K562 (cell line): ENCODE data around the gene TMEM107. TPM values are rescaled to one million over a fixed set of nuclear protein-coding genes. Genes with fewer than 3 reads are reported as not detected.

Experiments
- ATAC-seq: fragments of 200-7000 bp; cut with Tn5 transposase; 3 replicates; pipeline ENCODE4 v1.9.1; 2020; ENCODE audit warnings: moderate library complexity
- BruUV-seq: library from RNA; stranded (reverse); fragments of 400-500 nt; replicated peaks from 2 replicates; lab custom pipeline; 2021; lab: Mats Ljungman, UMichigan
- CTCF ChIA-PET: fragments of 300-600 bp; formaldehyde crosslinking; extraction: SDS; loops from one replicate; lab custom pipeline; 2021; ENCODE audit warnings: low intra/inter-chr PET ratio; lab: Yijun Ruan, JAX
- POLR2A ChIA-PET: fragments of 300-600, 350-650 bp; sonication (Branson Sonifier 250); formaldehyde crosslinking; extraction: SDS; loops from one replicate; lab custom pipeline; 2021; ENCODE audit warnings: antibody characterized with exemption, inconsistent platforms; lab: Yijun Ruan, JAX
- DNase-seq, 4 experiments: peaks; one replicate each; pipeline versions ENCODE4 v3.0.0 to v3.0.0-alpha.2; 2011 to 2018; ENCODE audit warnings: low spot score in 3 of 4, mixed read lengths in 3 of 4; ENCODE audit errors: extremely low read depth in 1 of 4
- FAIRE-seq: peaks from 2 replicates; lab custom pipeline; 2011; peaks lifted over from hg19 to GRCh38; lab: Jason Lieb, UNC
- H2AFZ ChIP-seq: 2 replicates; pipeline ENCODE4 v1.6.0; 2011; ENCODE audit warnings: low read depth, low read length, control low read depth, inconsistent platforms
- H3K27ac ChIP-seq: fragments of 200-600 bp; 3 replicates; pipeline ENCODE4 v1.8.0; 2011; ENCODE audit warnings: low read depth, mild to moderate bottlenecking, control low read depth, inconsistent platforms, low read length, moderate library complexity, mixed read lengths; ENCODE audit errors: extremely low read depth
- H3K27me3 ChIP-seq, 2 experiments: fragments of 300-600 bp in 1 of 2; 2 replicates in 1 of 2; 3 replicates in 1 of 2; pipeline versions ENCODE4 v1.6.0 to v1.8.0; 2011; ENCODE audit warnings: inconsistent platforms in 2 of 2, low read length in 2 of 2, mild to moderate bottlenecking in 1 of 2, mixed read lengths in 1 of 2, moderate library complexity in 1 of 2; ENCODE audit not compliant: control insufficient read depth in 2 of 2, insufficient read depth in 2 of 2
- H3K36me3 ChIP-seq: fragments of 300-600 bp; 3 replicates; pipeline ENCODE4 v1.8.0; 2011; ENCODE audit warnings: mild to moderate bottlenecking, low read length, inconsistent platforms; ENCODE audit not compliant: control insufficient read depth, insufficient read depth
- H3K4me1 ChIP-seq, 2 experiments: fragments of 200-600 bp in 1 of 2; replicated peaks in 1 of 2; 2 replicates in 1 of 2; 3 replicates in 1 of 2; pipeline versions ENCODE4 v1.5.1 to v1.8.0; 2011; ENCODE audit warnings: inconsistent platforms in 2 of 2, low read length in 2 of 2, mild to moderate bottlenecking in 1 of 2, mixed read lengths in 1 of 2, moderate library complexity in 1 of 2; ENCODE audit not compliant: control insufficient read depth in 2 of 2, insufficient read depth in 2 of 2
- H3K4me2 ChIP-seq: 2 replicates; pipeline ENCODE4 v1.6.1; 2011; ENCODE audit warnings: low read length, control low read depth, inconsistent platforms, mixed read lengths; ENCODE audit not compliant: insufficient read depth
- H3K4me3 ChIP-seq: fragments of 200-600 bp; sonication (generic), shearing (Covaris generic); 2 replicates; pipeline ENCODE4 v1.5.1; 2016; ENCODE audit warnings: control low read depth, inconsistent platforms
- H3K79me2 ChIP-seq: fragments of 200-600 bp; 3 replicates; pipeline ENCODE4 v1.8.0; 2011; ENCODE audit warnings: low read length, inconsistent platforms; ENCODE audit not compliant: control insufficient read depth, insufficient read depth
- H3K9ac ChIP-seq, 2 experiments: 2 replicates each; pipeline versions ENCODE4 v1.6.0 to v1.6.1; 2011; ENCODE audit warnings: low read depth in 2 of 2, low read length in 2 of 2, control low read depth in 1 of 2, inconsistent platforms in 1 of 2, mild to moderate bottlenecking in 1 of 2, mixed read lengths in 1 of 2; ENCODE audit not compliant: insufficient read depth in 1 of 2
- H3K9me1 ChIP-seq: one replicate; pipeline ENCODE4 v1.6.0; 2011; ENCODE audit warnings: inconsistent platforms, mild to moderate bottlenecking, low read length, moderate library complexity; ENCODE audit not compliant: control insufficient read depth, insufficient read depth
- H3K9me3 ChIP-seq: replicated peaks from 2 replicates; pipeline ENCODE4 v1.5.1; 2011; ENCODE audit warnings: low read depth, low read length, inconsistent platforms; ENCODE audit not compliant: control insufficient read depth, insufficient read depth
- H4K20me1 ChIP-seq: replicated peaks from 2 replicates; pipeline ENCODE4 v1.6.1; 2011; ENCODE audit warnings: low read length, inconsistent platforms, mixed read lengths; ENCODE audit not compliant: control insufficient read depth, insufficient read depth
- KDM5B ChIP-seq: fragments of 200-600 bp; sonication (generic); IDR thresholded peaks from 2 replicates; pipeline ENCODE4 v1.6.1; 2012; ENCODE audit warnings: low read depth, mild to moderate bottlenecking, moderate library complexity, low read length, control low read depth, inconsistent platforms; ENCODE audit not compliant: insufficient replicate concordance
- POLR2A ChIP-seq: fragments of 450-650 bp; conservative IDR thresholded peaks from 2 replicates; pipeline ENCODE4 v1.6.1; 2016
- POLR2B ChIP-seq: fragments of 450-650 bp; IDR thresholded peaks from 2 replicates; pipeline ENCODE4 v1.6.1; 2018; ENCODE audit warnings: low read depth; ENCODE audit not compliant: partially characterized antibody
- POLR2G ChIP-seq: fragments of 200-400 bp; formaldehyde crosslinking; IDR thresholded peaks from 2 replicates; pipeline ENCODE4 v1.6.1; 2017; ENCODE audit warnings: low read depth, mild to moderate bottlenecking, antibody characterized with exemption, low read length, moderate library complexity
- RBFOX2 ChIP-seq: fragments of 200-400 bp; formaldehyde crosslinking; IDR thresholded peaks from 2 replicates; pipeline ENCODE4 v1.6.1; 2017; ENCODE audit warnings: low read depth, mild to moderate bottlenecking, low read length, moderate library complexity
- SMARCC2 ChIP-seq: fragments of 450-650 bp; IDR thresholded peaks from 2 replicates; pipeline ENCODE4 v1.6.1; 2017; ENCODE audit warnings: antibody characterized with exemption, moderate library complexity, mild to moderate bottlenecking, low read depth
- SUPT5H ChIP-seq: fragments of 450-650 bp; IDR thresholded peaks from 2 replicates; pipeline ENCODE4 v1.6.1; 2016
- YY1 ChIP-seq, 3 experiments: IDR thresholded peaks; 2 replicates each; pipeline ENCODE4 v1.6.1; 2011; ENCODE audit warnings: low read length in 2 of 3, mild to moderate bottlenecking in 2 of 3, moderate library complexity in 2 of 3, borderline replicate concordance in 1 of 3, control low read depth in 1 of 3, low read depth in 1 of 3; ENCODE audit not compliant: insufficient read depth in 3 of 3, insufficient replicate concordance in 2 of 3, control insufficient read depth in 1 of 3, insufficient read length in 1 of 3; ENCODE audit errors: extremely low read depth in 1 of 3
- ZBTB1 ChIP-seq: sonication (generic); formaldehyde crosslinking; IDR thresholded peaks from 2 replicates; pipeline ENCODE4 v1.8.1; 2023; ENCODE audit warnings: missing genetic modification reagents, low read depth, mild to moderate bottlenecking, borderline replicate concordance
- ZNF431 ChIP-seq: sonication (generic); formaldehyde crosslinking; IDR thresholded peaks from 2 replicates; pipeline ENCODE4 v1.8.0; 2022; ENCODE audit warnings: mild to moderate bottlenecking, missing genetic modification reagents
- WGBS: fragments of 100-300 bp; shearing (Covaris generic); methylation state at CpG from one replicate; pipeline ENCODE4 v1.1.6; 2016; ENCODE audit warnings: low coverage, mixed read lengths; ENCODE audit not compliant: insufficient coverage; ENCODE audit errors: missing lambda C conversion rate; 5-methylcytosine and 5-hydroxymethylcytosine counted together
- in situ Hi-C: fragments of 300-500 bp; cut with MboI; formaldehyde crosslinking; loops from 4 replicates; pipeline ENCODE4 v1.15.0; 2018; ENCODE audit warnings: inconsistent platforms, mixed read lengths
- intact Hi-C: fragments of 100-400 bp; cut with micrococcal nuclease; formaldehyde crosslinking; loops from 2 replicates; pipeline ENCODE4 v1.14.2; 2022
- polyA plus RNA-seq, 8 experiments: library from polyadenylated mRNA; depleted of rRNA in 4 of 8; stranded (reverse) in 5 of 8; unstranded in 3 of 8; fragments of >200 nt; fragmentation: Nextera tagmentation in 2 of 8; fragmentation: Illumina TruSeq in 1 of 8; extraction: Ambion mirVana in 2 of 8; extraction: Trizol in 1 of 8; gene quantifications; 2 replicates each; pipeline versions ENCODE4 v1.2.1 to v1.2.3, GENCODE V29; 2011 to 2014; ENCODE audit warnings: inconsistent platforms in 1 of 8, missing spikeins in 1 of 8
- total RNA-seq, 7 experiments: library from RNA; depleted of rRNA in 6 of 7; stranded (reverse); fragments of >200 nt in 6 of 7; fragmentation: Illumina TruSeq in 2 of 7; extraction: Trizol in 2 of 7; gene quantifications; 2 replicates each; pipeline versions ENCODE4 v1.2.1 to v1.2.3, GENCODE V29; 2011 to 2021; ENCODE audit warnings: low replicate concordance in 1 of 7
- TF ChIP-seq, protein P1 (sequence below): fragments of 250-450 bp; sonication (Bioruptor Pico); IDR thresholded peaks from 2 replicates; pipeline ENCODE4 v1.8.0; 2021; ENCODE audit warnings: moderate library complexity, mild to moderate bottlenecking, inconsistent platforms

Gene TMEM107
- total and polyA plus RNA-seq, 9 of the 15 experiments (the other 6 are each of a cell fraction or from before 2014, with no cell fraction given), result 7.1 to 26.2 (median 16.9) TPM

DNA sequence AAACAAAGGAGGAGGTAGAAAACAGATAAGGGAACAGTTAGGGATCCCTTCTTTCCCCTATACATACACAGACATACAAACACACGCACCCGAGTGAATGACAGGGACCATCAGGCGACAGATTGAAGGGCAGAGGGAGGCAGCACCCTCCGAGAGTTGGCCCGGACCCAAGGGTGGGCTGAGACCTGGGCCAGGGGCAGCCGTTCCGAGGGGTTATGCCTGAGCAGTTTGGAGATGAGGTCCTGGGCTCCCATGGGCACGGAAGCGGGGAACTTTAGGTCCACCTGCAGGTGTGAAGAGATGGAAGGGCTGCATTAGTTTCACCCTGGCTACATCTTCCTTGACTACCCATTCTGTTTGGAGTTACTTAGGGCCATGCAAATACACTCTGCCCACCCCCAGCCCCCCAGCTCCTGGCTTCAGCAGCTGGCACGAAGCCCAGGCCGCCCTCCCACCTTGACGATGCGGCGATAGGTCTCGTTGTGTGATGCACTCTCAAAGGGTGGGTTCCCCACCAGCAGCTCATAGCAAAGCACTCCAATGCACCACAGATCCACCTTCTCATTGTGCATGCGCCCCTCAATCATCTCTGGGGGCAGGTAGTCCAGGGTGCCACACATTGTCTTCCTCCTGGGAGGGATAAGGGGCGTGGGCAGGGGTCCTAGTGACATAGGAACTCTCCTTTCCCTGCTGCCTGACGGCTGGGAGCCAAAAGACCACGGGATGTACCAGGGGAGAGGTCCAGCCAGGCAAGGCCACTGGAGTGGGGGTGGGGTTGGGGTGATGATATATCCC lies 28.8 kb upstream of the TMEM107 start:
- Histone ChIP-seq H3K27ac (no peak overlapping the region), H3K4me1 (peaks cover 3 to 18% of the 10 kb centered on the region in 2 experiments; a peak in 4 of 5 replicates), H3K36me3 (peaks cover 50% of the 10 kb centered on the region), H2AFZ (no peak overlapping the region), H3K79me2 (peaks cover 28% of the 10 kb centered on the region), H3K9me1 (no peaks in the 10 kb centered on the region), H3K4me2 (no peak overlapping the region), H3K9me3 (peaks cover 2% of the 10 kb centered on the region; the same call in 1 of the 2 replicates), H4K20me1 (no peaks in the 10 kb centered on the region), H3K9ac (peak overlapping the region in 1 of 2 experiments; percentile 17; a peak in 1 of 4 replicates), H3K4me3 (no peak overlapping the region), H3K27me3 (no peaks in the 10 kb centered on the region)
- FAIRE-seq (no peak), DNase-seq (no peak), ATAC-seq (no peak; the same call in 2 of the 3 replicates)
- intact Hi-C loops, result no loop called here
- TF ChIP-seq KDM5B (peak; percentile 56), YY1 (IDR thresholded peaks at IDR 0.05; ENCODE audit: borderline replicate concordance in 1 of 3, control insufficient read depth in 1 of 3, extremely low read depth in 1 of 3, insufficient read depth in 3 of 3, insufficient read length in 1 of 3, insufficient replicate concordance in 2 of 3, low read depth in 1 of 3, low read length in 2 of 3) (no peak), RBFOX2 (peak; percentile 56), POLR2G (peak; percentile 58), POLR2B (peak; percentile 36), POLR2A (peak; percentile 54), ZBTB1 (no peak), SUPT5H (peak; percentile 66; the same call in 1 of the 2 replicates), ZNF431 (CRISPR knock-in tag) (no peak), SMARCC2 (no peak)
- TF ChIP-seq, protein P1, sequence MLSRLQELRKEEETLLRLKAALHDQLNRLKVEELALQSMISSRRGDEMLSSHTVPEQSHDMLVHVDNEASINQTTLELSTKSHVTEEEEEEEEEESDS (CRISPR knock-in tag), result no peak
- in situ Hi-C loops, result no loop called here
- ChIA-PET POLR2A (interaction anchor here (0.6 to 1.3 kb wide), 3 partner anchors 18 to 290 kb away, joined by 3 to 5 read pairs (median 4); no protein-coding TSS in a partner anchor), CTCF (no interaction called here)
- BruUV-seq, result no TSS peak
- WGBS, result 84% methylated on average over 9 of the region's 19 CpGs
